CD4-positive, alpha-beta T cell treated with Interferon alpha-2 for 1 hour (primary cell): ENCODE results near the gene GPR17.

Source experiments
- DNase-seq, 2 donors: peaks; one replicate each; pipeline ENCODE4 v3.0.0-alpha.2; 2020 to 2022

Gene GPR17

GRCh38 chr2:127645395-127646291 lies at the start of gene GPR17:
GPR17 (plus strand) TSS chr2:127646153; CDS start chr2:127650736, 4,583 bp downstream.
- no peak for DNase-seq

GRCh38 chr2:127596311-127597045 lies 49.5 kb upstream of the GPR17 start:
- no peak for DNase-seq

DNA sequence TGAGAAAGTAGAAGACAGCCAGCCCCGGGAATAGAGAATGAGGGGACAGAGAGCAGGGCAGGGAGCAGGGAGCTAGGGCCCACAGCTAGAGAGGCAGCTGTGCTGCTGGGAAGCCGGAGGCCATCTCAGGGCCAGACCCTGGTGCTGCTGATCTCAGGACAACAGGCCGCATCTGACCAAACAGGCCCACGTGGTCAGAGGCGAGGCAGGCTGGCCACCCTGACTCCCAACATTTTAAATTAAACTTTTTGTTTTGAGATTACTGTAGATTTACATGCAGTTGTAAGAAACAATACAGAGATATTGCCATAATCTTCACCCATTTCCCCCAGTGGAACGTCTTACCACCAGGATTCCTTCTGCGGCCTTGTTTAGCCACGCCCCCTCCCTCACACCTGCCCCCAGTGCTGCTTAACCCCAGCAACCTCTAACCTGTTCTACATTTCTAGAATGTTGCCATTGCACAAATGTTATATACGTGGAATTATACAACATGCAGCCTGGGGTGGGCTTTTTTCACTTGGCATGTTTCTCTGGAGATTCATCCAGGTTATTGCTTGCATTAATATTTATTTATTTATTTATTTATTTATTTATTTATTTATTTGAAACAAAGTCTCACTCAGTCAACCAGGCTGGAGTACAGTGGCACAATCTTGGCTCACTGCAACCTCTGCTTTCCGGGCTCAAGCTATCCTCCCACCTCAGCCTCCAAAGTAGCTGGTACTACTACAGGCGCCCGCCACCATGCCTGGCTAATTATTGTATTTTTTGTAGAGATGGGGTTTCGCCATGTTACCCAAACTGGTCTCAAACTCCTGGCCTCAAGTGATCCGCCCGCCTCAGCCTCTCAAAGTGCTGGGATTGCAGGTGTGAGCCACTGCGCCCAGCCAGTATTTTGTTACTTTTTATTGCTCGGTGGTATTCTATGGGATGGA lies 48.6 kb upstream of the GPR17 start:
- DNase-seq = no peak

DNA sequence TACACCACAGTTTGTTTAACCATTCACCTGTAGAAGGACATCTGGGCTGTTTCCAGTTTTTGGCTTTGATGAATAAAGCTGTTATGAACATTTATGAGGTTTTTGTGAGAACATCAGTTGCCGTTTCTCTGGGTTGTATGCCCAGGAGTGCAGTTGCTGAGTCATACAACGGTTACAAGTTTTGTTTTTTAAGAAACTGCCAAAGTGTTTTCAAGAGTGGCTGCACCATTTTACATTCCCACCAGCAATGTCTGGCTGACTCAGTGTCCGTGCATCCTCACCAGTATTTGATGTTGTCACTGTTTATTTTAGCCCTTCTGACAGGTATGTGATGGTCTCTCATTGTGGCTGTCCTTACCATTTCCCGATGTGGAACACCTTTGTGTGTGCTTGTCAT lies 48.0 kb upstream of the GPR17 start:
- DNase-seq = no peak

- DNase-seq = no peak
Measured at GRCh38 chr2:127598711-127599110, 47.2 kb upstream of the GPR17 start.

- DNase-seq = no peak
Measured at GRCh38 chr2:127599211-127599610, 46.7 kb upstream of the GPR17 start.

DNA sequence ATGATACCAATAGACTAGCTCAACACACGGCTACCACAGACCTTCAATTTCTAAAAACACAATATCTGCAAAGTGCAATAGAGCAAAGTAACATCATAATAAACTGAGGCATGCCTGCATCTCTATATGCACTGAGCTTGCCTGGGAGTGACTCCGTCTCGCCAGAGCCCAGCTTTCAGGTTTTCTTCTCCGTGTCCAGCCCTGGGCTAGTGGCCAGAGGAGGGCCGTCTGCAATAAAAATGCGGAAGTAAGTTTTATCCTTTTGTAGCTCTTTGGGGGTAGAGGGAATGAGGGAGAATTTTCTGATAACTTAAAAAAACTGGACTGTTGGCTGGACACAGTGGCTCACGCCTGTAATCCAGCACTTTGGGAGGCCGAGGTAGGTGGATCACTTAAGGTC lies 41.0 kb upstream of the GPR17 start:
- no peak for DNase-seq

DNA sequence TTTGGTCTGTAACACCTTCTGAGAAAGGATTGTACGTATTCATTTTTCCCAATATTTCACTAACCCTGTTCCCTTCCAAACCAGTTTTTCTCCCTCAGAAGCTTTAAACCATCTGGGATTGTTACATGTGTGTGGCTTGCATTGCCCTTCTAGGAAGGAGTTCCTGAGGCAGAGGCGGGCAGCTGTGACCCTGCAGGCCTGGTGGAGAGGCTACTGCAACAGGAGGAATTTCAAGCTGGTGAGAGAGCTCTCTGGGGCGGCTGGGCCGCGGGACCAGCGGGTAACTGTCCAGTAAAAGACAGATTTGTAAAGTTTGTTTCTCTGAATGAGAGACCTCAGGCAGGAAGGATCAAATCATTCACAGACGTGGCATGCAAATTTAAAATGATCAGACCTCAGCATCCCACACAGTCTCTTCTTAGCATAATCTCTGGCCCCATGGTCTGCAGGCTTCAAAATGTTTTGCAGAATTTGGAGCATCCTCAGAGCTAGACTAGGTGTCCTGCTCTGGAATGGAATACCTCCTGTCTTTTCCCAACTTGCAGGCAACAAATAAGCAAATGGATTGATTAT lies 40.2 kb upstream of the GPR17 start:
- DNase-seq = peak in 1 of 2 donors; percentile 0

GRCh38 chr2:127606625-127607398 lies 39.1 kb upstream of the GPR17 start:
- DNase-seq = peak in 1 of 2 donors; percentile 0

GRCh38 chr2:127607399-127607908 lies 38.5 kb upstream of the GPR17 start:
- peak in 1 of 2 donors; percentile 0 for DNase-seq

DNA sequence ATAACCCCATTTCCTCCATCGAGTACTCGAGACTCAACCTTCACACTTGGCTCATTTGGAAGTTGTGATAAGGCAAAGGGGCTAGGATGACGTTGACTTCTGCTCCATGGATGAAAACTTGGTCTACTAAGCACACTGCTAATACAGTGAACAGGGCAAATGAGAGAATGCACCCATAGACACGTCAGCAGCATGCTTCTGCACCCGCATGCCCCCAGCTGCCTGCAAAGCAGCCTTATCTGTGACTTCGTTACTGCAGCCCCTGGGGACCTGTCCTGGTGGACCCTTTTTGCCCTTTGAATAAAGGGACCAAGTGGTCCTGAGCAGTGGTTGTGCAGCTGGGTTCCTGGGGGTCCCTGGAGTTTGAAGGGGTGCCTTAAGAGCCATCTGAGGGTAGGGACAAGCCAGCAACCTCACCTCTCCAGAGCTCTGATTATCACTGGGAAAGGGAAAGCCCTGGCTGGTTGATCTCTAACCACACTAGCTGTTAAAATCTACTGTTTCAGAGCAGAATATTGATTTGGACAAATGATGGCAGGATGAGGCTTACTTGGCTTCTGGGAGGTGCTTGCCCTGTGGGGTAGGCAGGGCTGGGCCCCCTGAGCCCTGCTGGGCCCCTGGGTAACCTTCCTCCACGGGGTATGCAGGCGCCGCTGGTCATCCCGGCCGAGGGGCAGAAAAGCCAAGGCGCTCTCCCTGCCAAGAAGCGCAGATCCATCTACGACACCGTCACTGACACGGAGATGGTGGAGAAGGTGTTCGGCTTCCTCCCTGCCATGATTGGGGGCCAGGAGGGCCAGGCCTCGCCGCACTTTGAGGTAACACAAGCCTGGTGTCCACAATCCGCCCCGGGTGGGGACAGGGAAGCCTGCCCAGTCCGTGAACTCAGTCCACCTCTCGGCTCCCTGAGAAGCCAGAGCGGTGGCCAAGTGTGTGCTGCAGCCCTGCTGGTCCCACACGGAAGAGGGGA lies 37.6 kb upstream of the GPR17 start:
- peak in 1 of 2 donors; percentile 1 for DNase-seq

DNA sequence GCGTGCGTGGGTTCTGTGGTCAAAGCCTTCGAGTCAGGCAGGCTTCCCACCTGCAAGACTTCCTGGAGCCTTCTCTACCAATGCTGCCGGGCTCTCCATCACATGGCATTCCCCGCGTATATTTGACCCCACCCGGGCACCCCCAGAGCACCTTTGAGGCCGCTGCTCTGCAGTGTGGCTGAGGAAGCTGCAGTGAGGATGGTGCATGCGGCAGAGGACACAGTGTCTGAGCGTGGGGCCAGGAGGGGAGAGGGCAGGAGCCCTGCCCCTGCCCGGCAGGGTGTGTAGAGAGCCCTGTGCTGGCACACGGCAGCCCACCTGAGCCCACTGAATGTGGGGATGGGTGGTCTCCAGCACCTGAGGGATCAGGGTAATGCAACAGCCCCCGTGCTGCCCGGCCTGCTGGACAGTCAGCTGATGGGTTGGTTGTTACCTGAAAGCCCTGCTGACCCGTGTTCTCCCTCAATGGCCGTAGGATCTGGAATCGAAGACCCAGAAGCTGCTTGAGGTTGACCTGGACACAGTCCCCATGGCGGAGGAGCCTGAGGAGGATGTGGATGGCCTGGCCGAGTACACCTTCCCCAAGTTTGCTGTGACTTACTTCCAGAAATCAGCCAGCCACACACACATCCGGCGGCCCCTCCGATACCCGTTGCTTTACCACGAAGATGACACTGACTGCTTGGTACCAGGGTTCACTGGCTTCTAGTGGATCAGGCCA lies 36.8 kb upstream of the GPR17 start:
- peak in 1 of 2 donors; percentile 1 for DNase-seq

DNA sequence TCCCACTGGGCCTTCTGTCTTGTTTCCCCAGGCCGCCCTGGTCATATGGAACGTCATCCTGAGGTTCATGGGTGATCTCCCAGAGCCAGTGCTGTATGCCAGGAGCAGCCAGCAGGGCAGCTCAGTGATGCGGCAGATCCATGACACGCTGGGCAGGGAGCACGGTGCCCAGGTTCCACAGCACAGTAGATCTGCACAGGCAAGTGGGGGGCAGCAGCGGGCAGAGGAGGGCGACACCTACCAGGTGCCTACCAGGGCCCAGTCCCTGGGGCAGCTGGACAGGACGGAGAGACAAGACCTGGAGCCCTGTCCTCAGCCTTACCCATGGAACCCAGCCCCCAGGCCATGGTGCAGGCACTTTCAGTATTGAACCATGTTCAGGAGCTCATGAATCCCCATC lies 36.1 kb upstream of the GPR17 start:
- no peak for DNase-seq

GRCh38 chr2:127610561-127610960 lies 35.4 kb upstream of the GPR17 start:
- no peak for DNase-seq

DNA sequence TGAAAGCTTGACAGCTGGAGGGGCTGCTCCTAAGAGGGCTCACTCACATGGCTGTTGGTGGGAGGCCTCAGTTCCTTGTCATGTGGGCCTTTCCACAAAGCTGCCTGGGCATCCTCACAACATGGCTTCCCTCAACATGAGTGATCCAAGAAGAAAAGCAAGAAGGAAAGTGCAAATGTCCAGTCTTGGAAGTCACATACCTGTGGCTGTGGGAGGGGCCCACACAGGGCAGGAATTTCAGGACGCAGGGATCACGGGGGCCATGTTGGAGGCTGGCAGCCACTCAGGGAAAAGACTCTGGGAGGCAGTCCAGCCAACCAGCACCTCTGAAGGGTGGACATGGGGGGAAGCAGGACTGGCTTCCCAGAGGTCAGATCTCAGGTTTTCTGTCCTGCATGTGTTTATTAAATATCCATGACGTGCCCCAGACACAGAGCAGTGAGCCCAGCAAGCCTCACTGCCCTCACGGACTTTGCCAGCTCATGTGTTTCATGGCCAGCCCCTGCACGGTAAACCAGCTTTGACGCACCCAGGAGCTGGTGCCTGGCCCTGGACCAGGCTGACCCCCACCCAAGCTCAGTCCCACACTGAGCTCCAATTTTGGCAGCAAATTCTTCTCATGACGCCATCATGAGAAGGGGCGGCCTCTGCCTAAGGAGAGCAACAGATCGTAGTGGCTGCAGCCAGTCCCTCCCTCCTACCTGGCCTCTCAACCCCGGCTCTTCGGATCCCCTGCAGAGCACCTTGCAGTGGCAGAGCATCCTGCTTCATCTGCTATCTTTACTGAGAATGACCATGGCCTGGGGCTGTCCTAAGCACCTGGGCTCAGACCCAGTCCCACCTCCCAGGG lies 34.7 kb upstream of the GPR17 start:
- peak in 1 of 2 donors; percentile 0 for DNase-seq

DNA sequence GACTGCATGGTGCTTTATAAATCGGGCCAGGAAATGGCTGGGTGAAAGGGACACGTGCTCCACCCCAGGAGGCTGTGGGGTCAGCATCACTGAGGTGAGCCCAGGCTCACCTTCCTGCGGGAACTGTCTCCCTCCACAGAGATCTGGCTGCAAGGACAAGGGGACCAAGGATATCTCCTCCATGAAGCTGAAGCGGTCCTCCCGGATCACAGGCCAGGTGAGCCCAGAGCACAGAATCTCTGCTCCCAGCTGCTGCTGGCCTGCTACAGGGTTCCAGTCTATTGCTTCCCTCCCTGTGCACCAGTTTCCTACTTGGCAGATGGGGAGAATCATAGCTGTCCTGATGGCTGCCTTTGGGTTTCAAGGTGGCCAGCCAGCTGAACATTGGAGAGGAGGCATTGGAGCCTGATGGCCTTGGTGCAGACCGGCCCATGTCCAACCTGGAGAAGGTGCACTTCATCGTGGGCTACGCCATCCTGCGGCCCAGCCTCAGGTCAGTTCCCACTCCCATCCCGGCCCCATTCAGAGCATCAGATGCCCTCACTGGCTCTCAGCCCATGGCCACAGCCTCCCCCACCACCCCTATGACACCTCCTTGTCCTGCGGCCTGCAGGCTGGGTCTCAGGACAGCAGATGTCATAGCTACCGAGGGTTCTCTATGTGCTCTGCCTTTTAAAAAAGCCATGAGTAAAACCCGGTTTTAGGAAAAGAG lies 33.7 kb upstream of the GPR17 start:
- peak in 1 of 2 donors; percentile 1 for DNase-seq

DNA sequence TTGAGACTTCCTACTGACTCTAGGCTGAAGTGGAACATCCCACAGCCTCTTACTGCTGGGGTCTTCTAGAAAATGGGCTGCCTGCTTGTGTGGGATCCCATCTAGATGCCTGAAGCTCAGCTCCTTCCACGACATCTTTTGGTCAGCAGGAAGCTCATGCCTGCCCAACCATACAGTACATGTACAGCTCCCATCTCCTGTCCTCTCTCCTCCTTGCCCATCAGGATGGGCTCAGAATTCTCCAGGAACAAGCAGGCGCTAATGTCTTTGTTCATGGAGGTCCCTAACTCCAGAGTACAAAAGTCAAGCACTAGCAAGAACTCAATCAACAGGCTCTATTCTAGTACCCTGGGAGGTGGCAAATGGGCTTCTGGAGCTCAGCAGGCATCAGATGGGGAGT lies 31.7 kb upstream of the GPR17 start:
- DNase-seq = no peak

GRCh38 chr2:127614731-127615130 lies 31.2 kb upstream of the GPR17 start:
- no peak for DNase-seq
